Osteoblast (primary cell): ENCODE results near the gene NKAIN1. TPM values are rescaled to one million over a fixed set of nuclear protein-coding genes. Genes with fewer than 3 reads are reported as not detected.

Source experiments
- DNase-seq: peaks from one replicate; pipeline ENCODE4 v3.0.0; 2011; ENCODE audit warnings: low spot score, mixed read lengths; ENCODE audit not compliant: insufficient read length; ENCODE audit errors: missing footprints
- H2AFZ ChIP-seq: 2 replicates; pipeline ENCODE4 v1.6.0; 2011; ENCODE audit warnings: mild to moderate bottlenecking, low read length
- H3K27ac ChIP-seq: 2 replicates; pipeline ENCODE4 v1.5.1; 2011; ENCODE audit warnings: mild to moderate bottlenecking, low read depth, low read length, moderate library complexity
- H3K27me3 ChIP-seq: 2 replicates; pipeline ENCODE4 v1.6.0; 2012; ENCODE audit warnings: mild to moderate bottlenecking, control low read depth, inconsistent platforms, low read length, moderate library complexity; ENCODE audit not compliant: insufficient read depth
- H3K36me3 ChIP-seq: 2 replicates; pipeline ENCODE4 v1.5.1; 2011; ENCODE audit warnings: mild to moderate bottlenecking, low read length, control low read depth, moderate library complexity; ENCODE audit not compliant: insufficient read depth
- H3K4me1 ChIP-seq: 2 replicates; pipeline ENCODE4 v1.5.1; 2011; ENCODE audit warnings: mild to moderate bottlenecking, low read length, control low read depth, moderate library complexity; ENCODE audit not compliant: insufficient read depth
- H3K4me2 ChIP-seq: 2 replicates; pipeline ENCODE4 v1.6.0; 2011; ENCODE audit warnings: mild to moderate bottlenecking, low read length; ENCODE audit not compliant: insufficient read depth
- H3K4me3 ChIP-seq: fragments of 200-600 bp; sonication (generic); 3 replicates; pipeline ENCODE4 v1.5.1; 2012; ENCODE audit warnings: mild to moderate bottlenecking, low read length, inconsistent platforms; ENCODE audit not compliant: insufficient read depth
- H3K79me2 ChIP-seq: 2 replicates; pipeline ENCODE4 v1.6.0; 2012; ENCODE audit warnings: mild to moderate bottlenecking, low read length, control low read depth, inconsistent platforms; ENCODE audit not compliant: insufficient read depth
- H3K9me3 ChIP-seq: 2 replicates; pipeline ENCODE4 v1.5.1; 2011; ENCODE audit warnings: low read depth, low read length, control low read depth
- H4K20me1 ChIP-seq: 2 replicates; pipeline ENCODE4 v1.6.0; 2012; ENCODE audit warnings: mild to moderate bottlenecking, low read length, control low read depth; ENCODE audit not compliant: insufficient read depth
- CTCF ChIP-seq: IDR thresholded peaks from 2 replicates; pipeline ENCODE4 v1.5.1; 2011; ENCODE audit warnings: mild to moderate bottlenecking, low read depth, low read length, moderate library complexity; ENCODE audit errors: extremely low read depth
- total RNA-seq: library from RNA; depleted of rRNA; stranded (reverse); fragments of >200 nt; gene quantifications from 2 replicates; pipeline ENCODE4 v1.2.3, GENCODE V29; 2012

The NKAIN1 gene
- total RNA-seq, 1 donor, result not detected

- H3K27me3 ChIP-seq, result no peaks in the 10 kb centered on the region
- H3K9me3 ChIP-seq, result no peaks in the 10 kb centered on the region
- DNase-seq, result no peak
- H3K4me2 ChIP-seq, result no peak overlapping the region
- H2AFZ ChIP-seq, result no peak overlapping the region
- H3K4me1 ChIP-seq, result peaks cover 4% of the 10 kb centered on the region
- no peaks in the 10 kb centered on the region for H3K79me2 ChIP-seq
- H3K4me3 ChIP-seq, result no peak overlapping the region
- TF ChIP-seq CTCF, result no peak
- no peaks in the 10 kb centered on the region for H3K36me3 ChIP-seq
- no peak overlapping the region for H3K27ac ChIP-seq
- no peaks in the 10 kb centered on the region for H4K20me1 ChIP-seq
These were observed 88.3 kb downstream of the NKAIN1 start for GRCh38 chr1:31151402-31151801.

- H3K27ac ChIP-seq, result no peak overlapping the region
- no peak for DNase-seq
- no peak overlapping the region for H3K4me2 ChIP-seq
- H3K9me3 ChIP-seq, result no peaks in the 10 kb centered on the region
- no peaks in the 10 kb centered on the region for H3K27me3 ChIP-seq
- H3K79me2 ChIP-seq, result no peaks in the 10 kb centered on the region
- H3K36me3 ChIP-seq, result no peaks in the 10 kb centered on the region
- H2AFZ ChIP-seq, result no peak overlapping the region
- TF ChIP-seq CTCF, result no peak
- no peaks in the 10 kb centered on the region for H3K4me1 ChIP-seq
- no peak overlapping the region for H3K4me3 ChIP-seq
- no peaks in the 10 kb centered on the region for H4K20me1 ChIP-seq
These were observed 91.3 kb downstream of the NKAIN1 start for GRCh38 chr1:31148409-31148808.

DNA sequence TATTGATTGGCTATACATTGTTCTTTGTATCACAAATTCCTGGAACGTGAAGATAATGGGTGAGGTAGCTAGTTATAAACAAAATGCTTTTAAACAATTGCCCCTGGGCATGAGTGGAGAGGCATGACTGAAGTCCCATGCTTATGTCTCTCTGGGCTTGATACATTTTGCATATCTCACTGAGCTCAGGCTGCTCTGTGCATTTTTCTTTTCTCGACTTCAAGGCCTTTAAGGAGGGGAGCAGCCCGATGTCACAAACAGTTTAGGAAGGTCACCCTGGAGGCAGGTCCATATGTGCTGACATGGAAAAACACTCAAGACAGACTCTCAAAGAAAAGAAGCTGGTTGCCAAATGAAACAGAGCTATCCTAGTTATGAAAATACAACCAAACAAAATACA is 94.0 kb downstream of the NKAIN1 start:
- H3K27me3 ChIP-seq, result no peaks in the 10 kb centered on the region
- TF ChIP-seq CTCF, result no peak
- no peaks in the 10 kb centered on the region for H4K20me1 ChIP-seq
- no peak overlapping the region for H3K4me2 ChIP-seq
- no peak overlapping the region for H3K27ac ChIP-seq
- no peaks in the 10 kb centered on the region for H3K36me3 ChIP-seq
- H3K9me3 ChIP-seq, result no peaks in the 10 kb centered on the region
- H2AFZ ChIP-seq, result no peak overlapping the region
- H3K4me1 ChIP-seq, result no peaks in the 10 kb centered on the region
- H3K4me3 ChIP-seq, result no peak overlapping the region
- no peaks in the 10 kb centered on the region for H3K79me2 ChIP-seq
- DNase-seq, result no peak

- Histone ChIP-seq H2AFZ (no peak overlapping the region), H3K27me3 (no peaks in the 10 kb centered on the region), H3K4me1 (no peaks in the 10 kb centered on the region), H3K36me3 (no peaks in the 10 kb centered on the region), H4K20me1 (no peaks in the 10 kb centered on the region), H3K27ac (no peak overlapping the region), H3K9me3 (no peaks in the 10 kb centered on the region), H3K4me3 (no peak overlapping the region), H3K79me2 (no peaks in the 10 kb centered on the region), H3K4me2 (no peak overlapping the region)
- no peak for TF ChIP-seq CTCF
- no peak for DNase-seq
These were observed 95.2 kb downstream of the NKAIN1 start for GRCh38 chr1:31144442-31144841.
